Caco-2 (cell line): ENCODE results near the gene WEE2. TPM values are rescaled to one million over a fixed set of nuclear protein-coding genes. Genes with fewer than 3 reads are reported as not detected.

Experiments
- BruUV-seq: library from RNA; stranded (reverse); fragments of 400-500 nt; replicated peaks from 2 replicates; lab custom pipeline; 2021; lab: Mats Ljungman, UMichigan
- CTCF ChIA-PET: fragments of 300-600 bp; sonication (Branson Sonifier 250); formaldehyde crosslinking; loops from one replicate; lab custom pipeline; 2022; ENCODE audit warnings: antibody characterized with exemption; lab: Charles Lee
- POLR2A ChIA-PET: fragments of 300-600 bp; sonication (Branson Sonifier 250); formaldehyde crosslinking; loops from one replicate; lab custom pipeline; 2022; ENCODE audit warnings: antibody characterized with exemption; lab: Charles Lee
- DNase-seq, 2 experiments: peaks; one replicate each; pipeline versions ENCODE4 v3.0.0 to v3.0.0-alpha.2; 2020 to 2022
- H3K27me3 ChIP-seq: replicated peaks from 2 replicates; pipeline ENCODE4 v1.6.0; 2011; ENCODE audit warnings: low read length; ENCODE audit not compliant: control insufficient read depth, insufficient read depth
- H3K36me3 ChIP-seq: 2 replicates; pipeline ENCODE4 v1.5.1; 2011; ENCODE audit warnings: low read length; ENCODE audit not compliant: control insufficient read depth, insufficient read depth
- H3K4me1 ChIP-seq: fragments of 250-450 bp; sonication (Bioruptor Pico); 2 replicates; pipeline ENCODE4 v1.5.1; 2020; ENCODE audit warnings: mild to moderate bottlenecking
- H3K4me3 ChIP-seq: 2 replicates; pipeline ENCODE4 v1.5.1; 2011; ENCODE audit warnings: low read depth, mild to moderate bottlenecking, control low read depth, low read length
- H3K9me3 ChIP-seq: fragments of 250-450 bp; sonication (Bioruptor Pico); 2 replicates; pipeline ENCODE4 v1.5.1; 2020; ENCODE audit warnings: mild to moderate bottlenecking, moderate library complexity
- H3K27ac Mint-ChIP-seq: one replicate; pipeline ENCODE4 v1.8.0; 2022; ENCODE audit warnings: mixed read lengths; ENCODE audit not compliant: unreplicated experiment
- H3K27me3 Mint-ChIP-seq: one replicate; pipeline ENCODE4 v1.8.0; 2022; ENCODE audit warnings: mixed read lengths; ENCODE audit not compliant: insufficient read depth, unreplicated experiment
- H3K36me3 Mint-ChIP-seq: one replicate; pipeline ENCODE4 v1.8.0; 2022; ENCODE audit warnings: mild to moderate bottlenecking, mixed read lengths; ENCODE audit not compliant: insufficient read depth, unreplicated experiment
- H3K4me1 Mint-ChIP-seq: one replicate; pipeline ENCODE4 v1.8.0; 2022; ENCODE audit warnings: low read depth, mixed read lengths; ENCODE audit not compliant: unreplicated experiment
- H3K4me3 Mint-ChIP-seq: one replicate; pipeline ENCODE4 v1.8.0; 2022; ENCODE audit warnings: mild to moderate bottlenecking, moderate library complexity, mixed read lengths; ENCODE audit not compliant: unreplicated experiment
- H3K9me3 Mint-ChIP-seq: one replicate; pipeline ENCODE4 v1.8.0; 2022; ENCODE audit warnings: mixed read lengths; ENCODE audit not compliant: unreplicated experiment
- CTCF ChIP-seq, 2 experiments: fragments of 200-600 bp in 1 of 2; IDR thresholded peaks; 1 replicate in 1 of 2; 2 replicates in 1 of 2; pipeline versions ENCODE4 v1.5.1 to v1.8.0; 2011 to 2022; ENCODE audit warnings: antibody characterized with exemption in 1 of 2, control low read depth in 1 of 2, inconsistent platforms in 1 of 2, low read depth in 1 of 2, low read length in 1 of 2, mild to moderate bottlenecking in 1 of 2, moderate library complexity in 1 of 2; ENCODE audit not compliant: insufficient read depth in 1 of 2, severe bottlenecking in 1 of 2, unreplicated experiment in 1 of 2
- intact Hi-C: fragments of 100-400 bp; cut with micrococcal nuclease; formaldehyde crosslinking; loops from one replicate; pipeline ENCODE4 v1.10.0; 2022; ENCODE audit not compliant: unreplicated experiment
- total RNA-seq: library from RNA; stranded (reverse); gene quantifications from 2 replicates; pipeline ENCODE4 v1.2.3, GENCODE V29; 2022

WEE2 gene
- total RNA-seq, 1 experiment from 2014 or later, result 1.0 TPM

- Mint-ChIP-seq H3K27ac (no peak within 1 kb of the TSS), H3K4me1 (no peaks in the 10 kb centered on the region), H3K27me3 (no peaks in the 10 kb centered on the region), H3K36me3 (peaks cover 5% of the 10 kb centered on the region), H3K4me3 (no peak within 1 kb of the TSS), H3K9me3 (peaks cover 9% of the 10 kb centered on the region)
- Histone ChIP-seq H3K9me3 (no peaks in the 10 kb centered on the region), H3K4me1 (no peaks in the 10 kb centered on the region), H3K27me3 (no peaks in the 10 kb centered on the region), H3K36me3 (no peaks in the 10 kb centered on the region), H3K4me3 (no peak within 1 kb of the TSS)
- no peak for TF ChIP-seq CTCF (IDR thresholded peaks at IDR 0.05; ENCODE audit: insufficient read depth in 1 of 2, low read depth in 1 of 2, low read length in 1 of 2, severe bottlenecking in 1 of 2, unreplicated experiment in 1 of 2)
- POLR2A ChIA-PET, result no interaction called here
- intact Hi-C loops, result no loop called here
- CTCF ChIA-PET, result no interaction called here
- no peak for DNase-seq
- no TSS peak for BruUV-seq
These were observed 68.2 kb downstream of the WEE2 start, which contains the start of gene TAS2R4 for GRCh38 chr7:141776374-141776773. TAS2R4 (plus strand) TSS chr7:141776674; CDS start chr7:141778489, 1,815 bp downstream.

Other genes with a start within 250 kb of the WEE2 start
- gene AGK, start 156.9 kb upstream of the WEE2 start, total RNA-seq, result 32.3 and 32.8 TPM in 2 replicates
- 33.0 and 37.0 TPM in 2 replicates for gene DENND11, start 6.2 kb upstream of the WEE2 start, total RNA-seq
- gene SSBP1, start 30.0 kb downstream of the WEE2 start, total RNA-seq, result 191 and 199 TPM in 2 replicates
- 1.9 and 2.3 TPM in 2 replicates for gene TAS2R3, start 55.7 kb downstream of the WEE2 start, total RNA-seq
- gene TAS2R4, start 68.3 kb downstream of the WEE2 start, total RNA-seq, result 1.2 and 1.3 TPM in 2 replicates
- 1.7 TPM in 2 replicates for gene TAS2R5, start 81.9 kb downstream of the WEE2 start, total RNA-seq
- gene PRSS37, start 133.1 kb downstream of the WEE2 start, total RNA-seq, result not detected in 2 replicates
- not detected in 2 replicates for gene OR9A4, start 208.0 kb downstream of the WEE2 start, total RNA-seq
- gene CLEC5A, start 238.6 kb downstream of the WEE2 start, total RNA-seq, result not detected in 2 replicates